Glomerular visceral epithelial cell (primary cell): ENCODE measurements around the gene C22orf42.
"Not testable (repeated sequence)": the region's sequence is repeated elsewhere in the genome, so short reads cannot be mapped to it uniquely, and the experiment has no call there.

Source experiments
- DNase-seq: peaks from one replicate; pipeline ENCODE4 v3.0.0-alpha.2; 2016; ENCODE audit errors: extremely low spot score

Gene C22orf42

GRCh38 chr22:32135958-32136357 is 23.1 kb downstream of the C22orf42 start:
- DNase-seq = peak; percentile 60

DNA sequence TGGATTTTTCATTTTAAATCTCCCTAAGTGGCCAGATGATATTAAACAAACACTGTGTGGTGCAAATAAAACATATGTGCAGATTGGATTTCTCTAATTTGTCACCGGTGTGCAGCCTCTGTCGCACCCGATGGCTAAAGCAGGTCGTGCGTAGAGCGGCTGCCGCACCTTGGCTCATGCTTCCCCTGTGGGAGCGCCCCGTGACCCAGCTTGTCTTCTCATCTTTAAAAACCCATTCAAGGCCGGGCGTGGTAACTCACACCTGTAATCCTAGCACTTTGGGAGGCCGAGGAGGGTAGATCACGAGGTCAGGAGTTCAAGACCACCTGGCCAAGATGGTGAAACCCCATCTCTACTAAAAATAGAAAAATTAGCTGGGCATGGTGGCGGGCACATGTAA is 24.3 kb downstream of the C22orf42 start:
- DNase-seq = not testable (repeated sequence)

DNA sequence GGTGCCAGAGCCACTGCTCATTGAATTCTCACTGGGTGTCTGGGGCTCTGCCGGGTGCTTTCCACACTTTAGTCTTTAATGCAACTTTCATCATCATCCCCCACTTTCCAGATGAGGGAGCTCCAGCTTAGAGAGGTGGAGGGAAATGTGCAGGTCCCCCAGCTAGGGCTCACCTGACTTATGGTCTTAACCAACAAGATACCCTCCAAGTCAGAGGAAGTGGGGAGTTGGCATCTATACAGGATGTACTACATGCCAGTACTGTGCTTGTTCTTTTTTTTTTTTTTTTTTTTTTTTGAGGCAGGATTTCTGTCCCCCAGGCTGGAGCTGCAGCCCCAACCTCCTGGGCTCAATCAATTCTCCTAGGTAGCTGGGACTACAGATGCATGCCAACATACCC is 26.3 kb downstream of the C22orf42 start:
- DNase-seq = no peak

DNA sequence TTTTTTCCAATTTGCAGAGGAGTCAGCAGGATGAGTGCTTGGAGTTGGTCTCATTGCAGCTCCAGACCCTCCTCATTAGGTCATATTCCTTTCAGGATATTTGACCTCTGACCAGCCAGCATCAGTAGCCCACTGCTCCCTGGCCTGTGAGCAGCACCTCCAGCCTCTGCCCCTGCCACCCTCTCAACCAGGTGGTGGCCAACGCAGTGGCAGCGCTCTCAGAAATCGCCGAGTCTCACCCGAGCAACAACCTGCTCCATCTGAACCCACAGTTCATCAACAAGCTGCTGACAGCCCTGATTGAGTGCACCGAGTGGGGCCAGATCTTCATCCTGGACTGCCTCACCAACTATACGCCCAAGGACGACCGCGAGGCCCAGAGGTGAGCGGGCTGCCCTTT is 27.0 kb downstream of the C22orf42 start:
- no peak for DNase-seq

- no peak for DNase-seq
Observed at GRCh38 chr22:32130464-32130863, 28.6 kb downstream of the C22orf42 start.

DNA sequence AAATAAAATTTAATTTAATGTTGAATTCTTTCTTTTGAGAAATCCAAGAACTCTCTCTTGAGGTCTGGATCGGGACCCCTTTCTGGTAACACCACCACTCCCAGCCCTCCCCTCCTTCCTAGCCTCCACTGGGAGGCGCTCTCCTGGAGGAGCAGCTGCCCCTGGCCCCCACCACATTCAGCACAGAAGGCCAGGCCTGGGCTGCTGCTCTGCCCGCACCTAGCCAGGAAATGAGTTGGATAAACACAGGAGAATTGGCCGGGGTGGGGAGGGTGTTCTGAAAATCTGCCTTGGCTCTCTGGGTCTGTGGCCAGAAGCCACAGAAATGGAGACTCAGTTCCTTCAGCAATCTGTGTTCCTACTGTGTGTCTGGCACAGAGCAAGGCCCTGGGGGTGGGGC is 31.2 kb downstream of the C22orf42 start:
- no peak for DNase-seq

- no peak for DNase-seq
Observed at GRCh38 chr22:32123657-32124056, 35.4 kb downstream of the C22orf42 start.

- no peak for DNase-seq
Observed at GRCh38 chr22:32122899-32123298, 36.2 kb downstream of the C22orf42 start.

DNA sequence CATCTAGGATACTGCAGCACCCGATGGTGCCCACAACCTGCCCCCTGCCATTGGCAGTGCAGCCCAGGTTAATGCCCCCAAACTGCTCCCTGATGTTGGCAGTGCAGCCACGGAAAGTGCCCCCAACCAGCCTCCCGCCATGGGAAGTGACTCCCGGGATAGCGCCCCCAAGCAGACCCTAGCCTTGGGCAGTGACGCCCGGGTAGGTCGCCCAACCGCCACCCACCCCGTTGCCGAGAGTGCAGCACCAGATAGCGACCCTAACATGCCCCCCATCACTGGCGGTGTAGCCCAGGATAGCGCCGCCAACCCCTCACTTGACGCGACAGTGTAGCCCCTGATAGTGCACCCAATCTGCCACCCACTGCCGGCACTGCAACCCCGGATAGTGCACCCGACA is 38.5 kb downstream of the C22orf42 start:
- DNase-seq = no peak

DNA sequence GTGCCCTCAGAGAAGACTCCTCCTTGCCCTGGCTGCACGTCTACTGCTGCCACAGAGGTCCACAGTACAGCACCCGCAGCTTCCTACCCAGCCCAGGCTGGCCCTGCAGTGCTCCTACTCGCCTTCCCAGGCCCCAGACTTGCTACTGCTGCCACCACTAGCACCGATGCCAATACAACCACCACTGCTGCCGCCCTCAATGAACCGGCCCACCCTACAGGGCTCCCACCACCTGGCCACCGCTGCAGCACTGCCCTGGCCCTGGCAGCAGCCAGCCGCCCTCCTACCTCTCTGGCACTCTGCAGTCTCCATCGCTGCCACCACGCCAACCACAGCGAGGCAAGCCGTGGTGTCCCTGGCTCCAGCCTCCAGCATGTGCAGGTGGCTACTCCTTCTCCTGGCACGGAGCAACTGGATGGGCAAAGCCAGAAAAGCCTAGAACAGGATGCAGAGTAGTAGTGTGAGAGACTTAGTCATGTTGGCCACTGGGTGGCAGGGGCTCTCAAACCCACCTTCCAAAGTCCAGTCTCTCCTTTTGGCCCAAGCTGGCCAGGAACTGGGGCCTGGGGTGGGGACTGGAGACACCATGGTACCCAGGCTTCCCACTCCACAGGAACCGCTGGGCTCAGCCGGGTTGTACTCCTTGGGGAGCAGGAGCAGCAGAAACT is 39.4 kb downstream of the C22orf42 start:
- DNase-seq = no peak

DNA sequence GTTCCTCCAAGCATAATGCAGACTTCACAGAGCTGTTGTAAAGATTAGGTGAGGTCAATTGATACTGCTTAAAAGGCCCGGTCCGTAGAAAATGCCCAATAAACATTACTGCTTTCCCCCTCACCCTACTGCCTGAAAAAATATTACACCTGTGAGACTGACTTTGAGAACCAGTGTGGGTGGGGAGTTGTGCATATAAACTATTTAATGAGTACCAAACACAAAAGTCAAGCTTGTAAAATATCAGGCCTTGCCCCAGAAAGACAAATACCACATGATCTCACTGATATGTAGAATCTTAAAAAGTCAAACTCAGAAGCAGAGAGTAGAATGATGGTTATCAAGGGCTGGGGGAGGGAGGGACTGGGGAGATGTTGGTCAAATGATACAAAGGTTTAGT is 46.7 kb downstream of the C22orf42 start:
- no peak for DNase-seq

DNA sequence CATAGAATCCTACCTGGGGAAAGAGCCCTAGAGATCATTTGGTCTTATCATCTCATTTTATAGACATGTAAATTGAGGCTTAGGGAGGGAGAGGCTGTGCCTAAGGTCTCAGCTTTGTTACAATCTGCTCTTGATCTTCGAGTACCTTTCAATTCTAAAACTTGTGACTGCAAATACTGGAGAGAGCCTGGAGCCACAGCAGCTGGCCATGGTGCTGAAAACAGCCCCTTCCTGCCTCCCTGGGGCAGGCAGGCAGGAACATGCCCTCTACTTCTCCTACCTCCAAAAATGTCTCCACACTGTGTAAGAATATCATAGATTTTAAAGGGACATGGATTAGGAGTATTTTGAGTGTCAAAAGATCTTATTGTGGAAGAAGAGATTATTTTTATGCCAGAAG is 52.2 kb downstream of the C22orf42 start:
- peak; percentile 2 for DNase-seq

DNA sequence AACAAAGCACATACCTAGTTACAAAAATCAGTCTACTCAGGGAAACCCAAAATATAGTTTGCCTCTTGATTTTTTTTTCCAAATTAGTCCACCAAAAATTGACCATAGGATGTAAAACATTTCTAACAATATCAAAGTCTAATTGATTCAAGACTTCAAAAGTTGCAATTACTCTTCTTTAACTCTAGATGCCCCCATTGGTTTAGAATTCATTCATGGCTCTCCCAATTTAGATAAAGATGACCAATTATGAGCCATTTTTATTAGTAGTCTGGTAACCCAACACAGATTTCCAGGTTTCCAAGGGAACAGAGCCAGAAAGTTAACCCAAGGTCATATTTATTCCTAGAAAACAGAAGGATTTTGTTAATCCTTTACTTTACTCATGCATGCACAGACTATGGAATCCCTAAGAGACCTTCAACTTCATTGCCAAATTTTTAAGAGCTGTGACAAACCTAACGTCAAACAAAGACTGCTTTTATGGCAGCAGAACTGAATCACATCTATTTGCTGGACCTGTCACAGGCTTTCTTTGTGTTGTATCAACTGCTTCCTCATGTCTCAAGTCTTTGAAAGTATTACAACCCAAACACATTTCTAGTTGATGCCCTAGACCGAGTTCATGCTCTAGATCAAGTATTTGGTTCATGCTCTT is 55.3 kb downstream of the C22orf42 start:
- no peak for DNase-seq

DNA sequence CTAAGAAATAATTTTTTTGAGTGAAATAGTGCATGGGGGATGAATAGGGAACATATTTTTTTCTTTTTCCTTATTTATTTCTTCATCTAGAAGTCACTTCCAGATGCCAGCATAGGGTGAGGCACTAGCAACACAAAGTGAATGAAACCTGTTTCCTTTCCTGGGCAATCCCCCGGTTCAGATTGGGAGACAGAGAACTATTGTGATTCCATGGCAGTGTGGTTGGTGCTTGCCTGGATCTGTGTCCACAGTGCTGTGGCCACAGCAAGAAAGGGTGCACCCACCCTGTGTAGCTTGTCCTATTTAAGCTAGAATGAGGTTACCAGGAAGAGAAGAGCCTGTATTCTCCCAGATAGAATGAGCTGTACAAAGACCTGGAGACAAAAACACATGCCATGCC is 58.4 kb downstream of the C22orf42 start:
- no peak for DNase-seq
